ENCODE results near the gene MEF2C. TPM values are rescaled to one million over a fixed set of nuclear protein-coding genes. Genes with fewer than 3 reads are reported as not detected.

MEF2C gene
- total RNA-seq, 2 donors from 2014 or later, result 7.0 to 23.7 TPM

GRCh38 chr5:88743231-88743834 is 139.7 kb downstream of the MEF2C start:
- no peaks in the 10 kb centered on the region for H3K36me3 ChIP-seq (replicated peaks in 1 of 2; ENCODE audit: insufficient read depth in 1 of 2, low read depth in 2 of 2)
- H3K4me3 ChIP-seq, result no peak overlapping the region
- WGBS, 2 donors, result 17 to 23% methylated on average over 2 of the region's 2 CpGs
- no peaks in the 10 kb centered on the region for H3K9me3 ChIP-seq
- ATAC-seq (peak; percentile 62), DNase-seq (no peak)
- no peaks in the 10 kb centered on the region for H3K27me3 ChIP-seq
- no peak overlapping the region for H3K27ac ChIP-seq
- intact Hi-C loops (cut with DNase I), result no loop called here
- H3K4me1 ChIP-seq, result peaks cover 6% of the 10 kb centered on the region
- TF ChIP-seq CTCF (IDR thresholded peaks at IDR 0.05), result no peak
- TF ChIP-seq POLR2A (IDR thresholded peaks at IDR 0.05), result no peak

- no peak overlapping the region for H3K4me3 ChIP-seq
- no peak for DNase-seq
- H3K27ac ChIP-seq, result no peak overlapping the region
- no peaks in the 10 kb centered on the region for H3K9me3 ChIP-seq
- 43 to 71% methylated on average over 1 of the region's 1 CpG for WGBS, 2 donors
- H3K36me3 ChIP-seq (replicated peaks in 1 of 2; ENCODE audit: insufficient read depth in 1 of 2, low read depth in 2 of 2), result no peaks in the 10 kb centered on the region
- no peak for ATAC-seq
- TF ChIP-seq POLR2A (IDR thresholded peaks at IDR 0.05), result no peak
- no peak for TF ChIP-seq CTCF (IDR thresholded peaks at IDR 0.05)
- intact Hi-C loops (cut with DNase I), result no loop called here
- H3K4me1 ChIP-seq, result peaks cover 6% of the 10 kb centered on the region
- H3K27me3 ChIP-seq, result no peaks in the 10 kb centered on the region
Measured at GRCh38 chr5:88741964-88742363, 141.0 kb downstream of the MEF2C start.

- H3K36me3 ChIP-seq (replicated peaks in 1 of 2; ENCODE audit: insufficient read depth in 1 of 2, low read depth in 2 of 2), result no peaks in the 10 kb centered on the region
Measured at GRCh38 chr5:88740604-88741185, 142.3 kb downstream of the MEF2C start.

GRCh38 chr5:88736494-88736893 is 146.5 kb downstream of the MEF2C start:
- no peak overlapping the region for H3K27ac ChIP-seq
- no peak for ATAC-seq
- no peak overlapping the region for H3K4me3 ChIP-seq
- no peak for DNase-seq
- no peaks in the 10 kb centered on the region for H3K36me3 ChIP-seq (replicated peaks in 1 of 2; ENCODE audit: insufficient read depth in 1 of 2, low read depth in 2 of 2)
- H3K9me3 ChIP-seq, result no peaks in the 10 kb centered on the region
- TF ChIP-seq POLR2A (IDR thresholded peaks at IDR 0.05), result no peak
- no peak for TF ChIP-seq CTCF (IDR thresholded peaks at IDR 0.05)
- no peaks in the 10 kb centered on the region for H3K4me1 ChIP-seq
- H3K27me3 ChIP-seq, result no peaks in the 10 kb centered on the region
- intact Hi-C loops (cut with DNase I), result no loop called here
- 80 to 81% methylated on average over 1 of the region's 2 CpGs for WGBS, 2 donors

More at GRCh38 chr5:88740604-88741185, 142.3 kb downstream of the MEF2C start:
- peaks cover 6% of the 10 kb centered on the region for H3K4me1 ChIP-seq
- H3K4me3 ChIP-seq, result no peak overlapping the region
- WGBS, 2 donors, result 61 to 66% methylated on average over 5 of the region's 5 CpGs
- TF ChIP-seq POLR2A (IDR thresholded peaks at IDR 0.05) (no peak), CTCF (IDR thresholded peaks at IDR 0.05) (no peak)
- H3K27ac ChIP-seq, result no peak overlapping the region
- ATAC-seq (no peak), DNase-seq (no peak)
- no peaks in the 10 kb centered on the region for H3K27me3 ChIP-seq
- intact Hi-C loops (cut with DNase I), result no loop called here
- H3K9me3 ChIP-seq, result no peaks in the 10 kb centered on the region

- ATAC-seq (no peak), DNase-seq (no peak)
- no peak for TF ChIP-seq CTCF (IDR thresholded peaks at IDR 0.05)
- no peak for TF ChIP-seq POLR2A (IDR thresholded peaks at IDR 0.05)
- Histone ChIP-seq H3K4me3 (no peak overlapping the region), H3K4me1 (no peaks in the 10 kb centered on the region), H3K27ac (no peak overlapping the region), H3K27me3 (no peaks in the 10 kb centered on the region), H3K36me3 (replicated peaks in 1 of 2; ENCODE audit: insufficient read depth in 1 of 2, low read depth in 2 of 2) (no peaks in the 10 kb centered on the region), H3K9me3 (no peaks in the 10 kb centered on the region)
- intact Hi-C loops (cut with DNase I), result no loop called here
- WGBS, 2 donors, result 86 to 87% methylated on average over 7 of the region's 7 CpGs
Measured at GRCh38 chr5:88734983-88735382, 148.0 kb downstream of the MEF2C start.
